Naive B cell (primary cell): Measurements from ENCODE around the gene RYR2. TPM values are rescaled to one million over a fixed set of nuclear protein-coding genes. Genes with fewer than 3 reads are reported as not detected.
A peak's percentile ranks its signal among the peaks of the same experiment; 100 is the strongest.

Experiments
- ATAC-seq, 2 donors: fragments of 150-1000 bp; cut with Tn5 transposase; 2 replicates each; pipeline ENCODE4 v1.10.0; 2021; ENCODE audit warnings: low read depth in 2 of 2, mild to moderate bottlenecking in 2 of 2, moderate library complexity in 2 of 2
- DNase-seq: peaks from one replicate; pipeline ENCODE4 v3.0.0; 2022
- H3K27ac Mint-ChIP-seq, 6 donors: one replicate each; pipeline ENCODE4 v1.8.0; 2020 to 2022; ENCODE audit warnings: mild to moderate bottlenecking in 6 of 6, mixed read lengths in 6 of 6, moderate library complexity in 5 of 6, inconsistent platforms in 2 of 6
- H3K27me3 Mint-ChIP-seq, 3 donors: one replicate each; pipeline ENCODE4 v1.8.0; 2021 to 2022; ENCODE audit warnings: mixed read lengths in 3 of 3, mild to moderate bottlenecking in 1 of 3
- H3K36me3 Mint-ChIP-seq, 2 donors: one replicate each; pipeline ENCODE4 v1.8.0; 2020 to 2022; ENCODE audit warnings: mixed read lengths in 2 of 2, inconsistent platforms in 1 of 2, mild to moderate bottlenecking in 1 of 2
- H3K4me1 Mint-ChIP-seq, 3 donors: one replicate each; pipeline ENCODE4 v1.8.0; 2020 to 2022; ENCODE audit warnings: mixed read lengths in 3 of 3, inconsistent platforms in 1 of 3, mild to moderate bottlenecking in 1 of 3, moderate library complexity in 1 of 3
- H3K4me3 Mint-ChIP-seq, 8 donors: one replicate each; pipeline ENCODE4 v1.8.0; 2020 to 2022; ENCODE audit warnings: mild to moderate bottlenecking in 8 of 8, mixed read lengths in 8 of 8, moderate library complexity in 8 of 8, inconsistent platforms in 2 of 8
- H3K9me3 Mint-ChIP-seq, 7 donors: one replicate each; pipeline ENCODE4 v1.8.0; 2020 to 2022; ENCODE audit warnings: mixed read lengths in 7 of 7, mild to moderate bottlenecking in 5 of 7, inconsistent platforms in 2 of 7, moderate library complexity in 1 of 7
- polyA plus RNA-seq, 6 donors: library from polyadenylated mRNA; unstranded; fragments of 300-500 nt; fragmentation: Illumina TruSeq; gene quantifications; one replicate each; pipeline ENCODE4 v1.2.3, GENCODE V29; 2021; ENCODE audit warnings: low read depth in 6 of 6

The RYR2 gene
- under 1 TPM in 1 of 6 donors, not detected in 5; 0.09 TPM for polyA plus RNA-seq

DNA sequence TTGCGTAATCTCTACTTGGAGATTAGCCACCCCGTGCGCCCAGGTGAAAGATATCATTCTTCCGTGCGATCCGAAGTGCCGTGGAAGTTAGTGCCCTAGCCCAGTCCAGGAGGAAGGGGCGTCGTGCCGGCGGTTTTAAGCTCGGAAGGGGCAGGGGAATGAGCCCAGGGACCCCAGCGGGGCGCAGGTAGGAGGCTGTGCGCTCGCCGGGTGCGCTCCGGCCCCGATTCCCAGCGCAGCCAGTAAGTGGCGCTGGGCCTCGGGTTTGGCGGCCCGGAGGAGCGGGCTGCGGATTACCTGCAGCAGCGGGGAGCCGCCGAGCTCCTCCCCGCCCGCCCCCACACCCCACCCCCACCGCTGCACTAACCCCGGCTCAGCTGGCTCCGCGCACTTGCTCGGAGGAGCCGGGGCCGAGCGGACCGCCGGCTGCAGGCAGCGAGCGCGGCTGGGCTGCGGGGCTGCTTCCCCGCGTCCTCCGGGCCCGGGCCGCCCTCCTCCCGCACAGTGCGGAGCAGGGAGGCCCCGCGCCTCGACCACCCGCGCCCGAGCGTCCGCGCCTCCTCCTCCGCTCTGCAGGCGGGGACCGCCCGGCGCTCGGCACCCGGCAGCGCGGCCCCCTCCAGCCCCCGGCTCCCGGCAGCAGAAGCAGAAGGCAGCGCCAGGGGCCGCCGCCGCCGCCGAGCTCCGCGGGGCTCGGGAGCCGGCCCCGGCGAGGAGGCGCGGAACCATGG, at the start of gene RYR2:
TSS of gene RYR2 (plus strand) at position 390 of the 731 bp plus-strand sequence. CDS start at position 728, 338 bp downstream.
- peaks cover 0 to 7% of the 10 kb centered on the region in 2 donors for H3K36me3 Mint-ChIP-seq
- peaks cover 4 to 15% (median 7%) of the 10 kb centered on the region in 3 donors for H3K4me1 Mint-ChIP-seq
- H3K4me3 Mint-ChIP-seq = peak within 1 kb of the TSS in 3 of 8 donors; percentile 20 to 55 (median 39)
- peaks cover 0 to 5% (median 0%) of the 10 kb centered on the region in 7 donors for H3K9me3 Mint-ChIP-seq
- DNase-seq = no peak
- H3K27me3 Mint-ChIP-seq = peaks cover 35 to 48% (median 41%) of the 10 kb centered on the region in 3 donors
- no peak for ATAC-seq
- peak within 1 kb of the TSS in 1 of 6 donors; percentile 22 for H3K27ac Mint-ChIP-seq

DNA sequence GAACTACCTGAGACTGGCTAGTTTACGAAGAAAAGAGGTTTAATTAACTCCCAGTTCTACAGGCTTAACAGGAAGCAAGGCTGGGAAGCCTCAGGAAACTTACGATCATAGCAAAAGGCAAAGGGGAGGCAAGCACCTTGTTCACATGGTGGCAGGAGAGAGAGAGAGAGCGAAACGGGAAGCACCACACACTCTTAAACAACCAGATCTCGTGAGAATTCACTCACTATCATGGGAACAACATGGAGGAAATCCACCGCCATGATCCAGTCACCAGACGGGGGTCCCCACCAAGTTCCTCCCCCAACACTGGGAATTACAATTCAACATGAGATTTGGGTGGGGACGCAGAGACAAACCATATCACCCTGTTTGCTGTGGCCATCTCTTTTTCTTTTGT, 49.5 kb upstream of the RYR2 start:
- H3K4me1 Mint-ChIP-seq = no peaks in the 10 kb centered on the region
- ATAC-seq = no peak
- no peak overlapping the region for H3K27ac Mint-ChIP-seq
- peaks cover 4 to 32% (median 12%) of the 10 kb centered on the region in 7 donors for H3K9me3 Mint-ChIP-seq
- H3K36me3 Mint-ChIP-seq = no peaks in the 10 kb centered on the region
- H3K4me3 Mint-ChIP-seq = no peak overlapping the region
- H3K27me3 Mint-ChIP-seq = peaks cover 0 to 5% (median 0%) of the 10 kb centered on the region in 3 donors
- no peak for DNase-seq

DNA sequence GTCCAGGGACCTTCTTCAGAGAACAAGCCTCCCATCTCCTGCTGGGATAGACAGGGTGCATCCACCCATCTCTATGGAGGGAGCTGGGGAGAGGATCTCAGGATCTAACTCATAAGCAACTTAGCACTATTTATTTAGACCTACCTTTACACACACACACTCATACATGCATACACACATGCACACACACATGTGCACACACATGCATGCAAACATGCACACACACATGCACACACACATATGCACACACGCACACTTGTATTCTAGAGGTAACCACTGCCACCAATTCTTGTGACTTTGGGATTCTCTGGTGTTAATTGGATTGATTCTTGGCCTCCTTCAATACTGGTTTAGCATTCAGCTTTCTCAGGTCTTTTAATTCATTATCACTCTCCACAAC, 47.5 kb upstream of the RYR2 start:
- no peak overlapping the region for H3K4me3 Mint-ChIP-seq
- H3K27ac Mint-ChIP-seq = no peak overlapping the region
- H3K9me3 Mint-ChIP-seq = peaks cover 2 to 17% (median 8%) of the 10 kb centered on the region in 7 donors
- ATAC-seq (no peak), DNase-seq (no peak)
- no peaks in the 10 kb centered on the region for H3K36me3 Mint-ChIP-seq
- no peaks in the 10 kb centered on the region for H3K4me1 Mint-ChIP-seq
- H3K27me3 Mint-ChIP-seq = peaks cover 0 to 5% (median 0%) of the 10 kb centered on the region in 3 donors

DNA sequence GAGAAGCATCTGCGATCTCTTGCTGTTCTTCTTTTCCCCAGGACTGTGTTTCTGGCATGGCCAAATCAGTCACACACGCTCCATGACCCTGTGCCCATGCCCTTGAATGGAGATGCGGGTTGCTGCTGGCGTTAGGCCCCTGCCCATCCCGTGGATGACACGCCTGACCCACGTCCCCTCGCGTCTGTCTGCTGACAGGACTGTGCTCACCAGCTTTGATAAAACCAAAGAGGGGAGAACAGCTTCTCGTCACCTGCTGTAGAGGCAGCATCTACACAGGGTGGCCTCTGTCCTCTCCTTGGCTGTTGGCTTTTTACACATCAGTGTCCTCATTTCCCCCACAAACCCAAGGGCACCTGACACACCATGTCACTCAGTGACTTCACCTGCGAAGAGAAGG, 44.6 kb upstream of the RYR2 start:
- Mint-ChIP-seq H3K9me3 (peaks cover 0 to 9% (median under 1%) of the 10 kb centered on the region in 7 donors), H3K4me3 (no peak overlapping the region), H3K4me1 (no peaks in the 10 kb centered on the region), H3K27ac (no peak overlapping the region), H3K27me3 (peaks cover 0 to 5% (median 0%) of the 10 kb centered on the region in 3 donors), H3K36me3 (no peaks in the 10 kb centered on the region)
- DNase-seq = no peak
- no peak for ATAC-seq

DNA sequence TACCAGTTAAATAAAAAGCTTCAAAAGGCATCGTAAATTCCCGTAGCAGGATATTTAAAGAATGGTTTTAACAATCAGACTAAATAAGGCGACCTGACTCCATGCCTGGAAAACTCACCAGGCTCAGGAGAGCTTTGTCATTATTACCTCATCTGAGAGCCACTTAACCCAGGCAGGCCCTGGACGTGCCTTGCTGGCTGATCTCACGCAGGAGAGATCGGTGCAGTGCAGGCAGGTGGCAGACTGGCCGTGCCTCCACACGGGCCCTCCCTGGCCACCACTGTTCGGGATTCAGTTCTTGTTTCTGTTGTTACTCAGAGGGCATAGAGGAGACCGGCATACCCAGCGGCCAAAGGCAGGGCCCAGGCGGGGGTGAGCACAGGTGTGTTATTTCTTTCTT, 44.1 kb upstream of the RYR2 start:
- Mint-ChIP-seq H3K27ac (no peak overlapping the region), H3K4me1 (no peaks in the 10 kb centered on the region), H3K4me3 (no peak overlapping the region), H3K36me3 (no peaks in the 10 kb centered on the region), H3K9me3 (peaks cover 0 to 9% (median 0%) of the 10 kb centered on the region in 7 donors), H3K27me3 (peaks cover 0 to 6% (median 0%) of the 10 kb centered on the region in 3 donors)
- no peak for ATAC-seq
- DNase-seq = no peak

DNA sequence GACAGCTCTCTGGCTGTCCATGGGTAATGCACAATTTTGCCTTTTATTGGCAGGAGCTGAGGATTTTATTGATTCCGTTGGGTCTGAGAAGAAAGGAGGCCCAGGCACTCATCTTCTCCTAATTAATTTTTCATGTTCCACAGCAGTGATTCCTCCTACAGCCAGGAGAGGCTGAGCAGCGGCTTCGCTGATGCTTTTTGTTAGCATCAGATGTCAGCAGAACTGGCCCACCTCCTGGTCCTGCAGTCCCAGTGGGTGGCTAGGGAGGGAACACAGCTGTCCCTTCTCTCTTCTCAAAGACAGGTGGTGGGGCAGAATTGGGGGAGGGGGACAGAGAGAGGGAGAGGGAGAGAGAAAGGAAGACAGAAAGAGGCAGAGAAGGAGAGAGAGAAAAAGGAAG, 43.4 kb upstream of the RYR2 start:
- H3K4me1 Mint-ChIP-seq = no peaks in the 10 kb centered on the region
- H3K27me3 Mint-ChIP-seq = peaks cover 0 to 6% (median 0%) of the 10 kb centered on the region in 3 donors
- no peak overlapping the region for H3K27ac Mint-ChIP-seq
- DNase-seq = no peak
- H3K9me3 Mint-ChIP-seq = peaks cover 0 to 9% (median 0%) of the 10 kb centered on the region in 7 donors
- no peak for ATAC-seq
- H3K4me3 Mint-ChIP-seq = no peak overlapping the region
- H3K36me3 Mint-ChIP-seq = no peaks in the 10 kb centered on the region

DNA sequence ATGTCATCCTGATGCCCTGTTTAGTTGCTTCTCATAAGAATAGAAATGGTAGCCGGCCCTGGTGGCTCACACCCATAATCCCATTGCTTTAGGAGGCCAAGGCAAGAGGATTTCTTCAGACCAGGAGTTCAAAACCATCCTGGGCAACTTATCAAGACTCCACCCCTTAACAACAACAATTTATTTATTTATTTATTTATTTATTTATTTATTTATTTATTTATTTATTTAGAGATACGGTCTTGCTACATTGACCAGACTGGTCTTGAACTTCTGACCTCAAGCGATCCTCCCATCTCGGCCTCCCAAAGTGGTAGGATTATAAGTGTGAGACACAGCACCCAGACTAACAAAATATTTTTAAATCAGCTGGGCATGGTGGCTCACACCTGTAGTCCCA, 41.8 kb upstream of the RYR2 start:
- ATAC-seq = no peak
- Mint-ChIP-seq H3K9me3 (peaks cover 0 to 7% (median 1%) of the 10 kb centered on the region in 7 donors), H3K27ac (no peak overlapping the region), H3K4me1 (no peaks in the 10 kb centered on the region), H3K27me3 (peaks cover 0 to 6% (median 0%) of the 10 kb centered on the region in 3 donors), H3K4me3 (no peak overlapping the region), H3K36me3 (no peaks in the 10 kb centered on the region)
- no peak for DNase-seq

DNA sequence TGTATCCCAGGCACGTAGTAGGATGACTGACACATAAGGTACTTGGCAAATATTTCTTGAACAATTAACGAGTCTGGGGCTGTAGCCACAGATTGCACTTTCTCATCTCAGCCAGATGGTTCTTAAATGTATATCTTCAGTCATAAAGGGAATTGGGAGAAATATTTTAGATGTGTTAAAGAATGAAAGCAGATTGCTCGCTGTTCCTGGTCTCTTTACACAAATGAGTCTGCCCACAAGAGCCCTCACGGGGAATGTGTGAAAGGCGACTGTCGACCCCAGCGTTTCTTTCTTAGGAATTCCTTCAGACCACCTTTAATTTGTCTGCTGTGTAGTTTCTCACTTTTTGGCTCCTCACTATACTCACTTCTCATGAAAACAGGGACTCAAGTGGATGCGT, 38.5 kb upstream of the RYR2 start:
- Mint-ChIP-seq H3K36me3 (no peaks in the 10 kb centered on the region), H3K4me3 (no peak overlapping the region), H3K27me3 (peaks cover 0 to 6% (median 4%) of the 10 kb centered on the region in 3 donors), H3K27ac (no peak overlapping the region), H3K9me3 (peaks cover 0 to 11% (median 0%) of the 10 kb centered on the region in 7 donors), H3K4me1 (no peaks in the 10 kb centered on the region)
- ATAC-seq (no peak), DNase-seq (no peak)

DNA sequence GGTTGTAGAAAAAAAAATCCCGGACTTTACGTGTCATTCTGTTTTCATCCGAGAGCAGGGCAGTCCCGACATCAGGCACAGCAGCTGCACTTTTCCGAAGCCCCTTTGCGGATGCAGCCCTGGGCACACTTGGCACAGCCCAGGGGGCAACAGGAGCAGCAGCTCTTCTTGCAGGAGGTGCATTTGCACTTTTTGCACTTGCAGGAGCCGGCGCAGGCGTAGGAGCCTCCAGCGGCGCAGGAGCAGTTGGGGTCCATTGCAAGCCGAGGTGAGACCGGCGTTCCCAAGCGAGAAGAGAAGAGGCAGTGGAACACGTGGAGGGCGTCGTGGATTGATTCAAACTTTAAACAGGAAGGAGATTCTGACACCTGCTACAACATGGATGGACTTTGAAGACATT, 37.9 kb upstream of the RYR2 start, which contains the start of gene MT1HL1:
TSS of gene MT1HL1 (minus strand) at position 326 of the 400 bp plus-strand sequence. CDS start at position 257, 69 bp downstream.
- no peak for ATAC-seq
- no peak within 1 kb of the TSS for H3K27ac Mint-ChIP-seq

DNA sequence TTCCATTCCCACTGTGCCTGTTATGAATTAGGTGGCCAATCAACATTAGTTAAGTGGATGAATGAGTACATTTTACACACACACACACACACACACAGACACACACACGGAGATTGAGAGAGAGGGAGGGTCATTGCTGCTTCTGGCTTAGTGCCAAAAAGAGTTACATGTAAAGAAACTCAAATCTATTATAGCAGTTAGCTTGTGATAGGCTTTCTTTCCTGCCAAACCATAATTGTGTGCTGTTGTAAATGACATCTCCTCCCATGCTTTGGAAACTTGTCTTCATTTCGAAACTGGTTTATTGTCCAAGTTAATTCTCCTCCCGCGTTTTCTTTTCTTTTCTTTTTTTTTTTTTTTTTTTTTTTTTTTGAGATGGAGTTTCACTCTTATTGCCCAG, 36.3 kb upstream of the RYR2 start:
- H3K36me3 Mint-ChIP-seq = no peaks in the 10 kb centered on the region
- no peak for DNase-seq
- ATAC-seq = no peak
- no peaks in the 10 kb centered on the region for H3K4me1 Mint-ChIP-seq
- no peak overlapping the region for H3K27ac Mint-ChIP-seq
- H3K27me3 Mint-ChIP-seq = peaks cover 0 to 6% (median 4%) of the 10 kb centered on the region in 3 donors
- H3K9me3 Mint-ChIP-seq = peaks cover 0 to 12% (median 0%) of the 10 kb centered on the region in 7 donors
- no peak overlapping the region for H3K4me3 Mint-ChIP-seq

More for the DNA sequence above, 37.9 kb upstream of the RYR2 start, which contains the start of gene MT1HL1:
- no peaks in the 10 kb centered on the region for H3K36me3 Mint-ChIP-seq
- no peak for DNase-seq
- no peak within 1 kb of the TSS for H3K4me3 Mint-ChIP-seq
- H3K4me1 Mint-ChIP-seq = no peaks in the 10 kb centered on the region
- peaks cover 0 to 12% (median 0%) of the 10 kb centered on the region in 7 donors for H3K9me3 Mint-ChIP-seq
- peaks cover 0 to 6% (median 4%) of the 10 kb centered on the region in 3 donors for H3K27me3 Mint-ChIP-seq

DNA sequence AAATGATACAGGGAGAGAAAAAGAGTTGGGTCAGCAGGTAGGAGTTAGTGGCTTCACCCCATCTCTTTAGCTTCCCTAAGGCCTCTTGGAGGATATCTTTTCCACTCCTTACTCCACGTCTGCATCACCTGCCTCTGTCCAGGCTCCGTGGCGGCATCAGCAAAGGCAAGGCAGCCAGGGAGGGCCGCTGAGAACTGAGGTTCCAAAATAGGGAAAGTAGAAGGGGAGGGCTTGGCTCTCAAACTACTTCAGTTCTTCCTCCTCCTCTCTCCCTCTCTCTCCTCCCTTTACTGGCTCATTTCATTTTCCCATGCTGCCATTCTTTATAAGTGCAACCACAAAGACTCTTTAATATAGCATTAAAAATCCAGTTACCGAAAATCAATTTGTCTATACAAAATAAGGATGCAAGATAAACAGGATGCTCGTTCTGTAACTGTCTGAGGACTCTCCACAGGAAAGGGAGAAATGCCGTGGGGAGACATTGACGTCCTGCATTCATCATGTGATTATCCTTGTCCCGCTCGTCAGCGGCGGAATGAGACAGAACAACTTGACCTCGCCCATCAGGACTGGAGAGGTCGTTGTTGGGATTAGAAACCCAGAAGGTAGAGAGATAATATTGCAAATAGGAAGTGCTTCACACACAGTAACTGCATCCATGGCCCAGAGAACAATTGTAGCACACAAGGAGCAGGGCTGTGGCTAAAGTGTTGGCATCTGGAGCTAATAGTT, 34.7 kb upstream of the RYR2 start:
- Mint-ChIP-seq H3K4me1 (no peaks in the 10 kb centered on the region), H3K36me3 (no peaks in the 10 kb centered on the region), H3K4me3 (no peak overlapping the region), H3K27ac (no peak overlapping the region), H3K27me3 (peaks cover 0 to 4% (median 1%) of the 10 kb centered on the region in 3 donors), H3K9me3 (peaks cover 0 to 8% (median 0%) of the 10 kb centered on the region in 7 donors)
- DNase-seq (no peak), ATAC-seq (no peak)

DNA sequence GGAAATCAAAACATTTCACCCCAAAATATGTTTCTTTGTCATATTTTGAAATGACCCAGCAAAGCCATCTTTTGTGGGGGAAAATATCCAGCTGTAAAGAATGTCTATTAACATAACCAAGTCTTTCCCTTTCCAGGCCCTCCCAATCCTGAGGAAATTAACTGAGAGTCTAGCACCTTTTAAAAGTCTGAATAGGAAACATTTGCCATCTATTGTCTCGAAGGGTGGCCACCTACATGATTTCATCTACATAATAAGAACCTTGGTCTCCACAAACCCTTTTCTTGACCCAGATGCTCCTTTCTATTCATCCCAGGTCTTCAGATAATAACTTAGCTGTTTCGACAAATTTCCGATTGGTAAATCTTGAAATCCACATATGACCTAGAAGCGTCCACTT, 32.4 kb upstream of the RYR2 start:
- peaks cover 0 to 4% (median 0%) of the 10 kb centered on the region in 3 donors for H3K27me3 Mint-ChIP-seq
- no peak overlapping the region for H3K27ac Mint-ChIP-seq
- no peaks in the 10 kb centered on the region for H3K4me1 Mint-ChIP-seq
- no peaks in the 10 kb centered on the region for H3K36me3 Mint-ChIP-seq
- H3K4me3 Mint-ChIP-seq = no peak overlapping the region
- peaks cover 0 to 5% (median 0%) of the 10 kb centered on the region in 7 donors for H3K9me3 Mint-ChIP-seq
- ATAC-seq (no peak), DNase-seq (no peak)

DNA sequence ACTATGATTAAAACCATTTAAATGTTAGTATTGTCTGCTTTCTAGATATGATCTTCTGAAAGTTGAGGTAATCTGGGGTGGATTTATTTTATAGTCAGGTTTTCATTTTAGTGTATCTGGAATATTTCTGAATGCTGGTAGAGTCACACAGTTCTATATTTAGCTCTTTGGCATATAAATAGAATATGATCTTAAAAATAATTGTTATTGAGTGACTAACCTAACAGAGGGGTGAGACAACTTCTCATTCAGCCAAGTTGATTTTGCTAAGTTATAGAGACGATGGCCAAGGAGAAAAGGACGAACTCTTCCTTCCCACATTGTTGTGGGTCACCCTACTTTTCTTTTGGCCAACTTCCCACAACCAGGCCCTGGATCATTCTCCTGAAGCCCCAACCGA, 30.6 kb upstream of the RYR2 start:
- no peak overlapping the region for H3K27ac Mint-ChIP-seq
- ATAC-seq (no peak), DNase-seq (no peak)
- H3K4me1 Mint-ChIP-seq = no peaks in the 10 kb centered on the region
- H3K4me3 Mint-ChIP-seq = no peak overlapping the region
- H3K27me3 Mint-ChIP-seq = no peaks in the 10 kb centered on the region
- H3K9me3 Mint-ChIP-seq = peaks cover 0 to 5% (median 0%) of the 10 kb centered on the region in 7 donors
- H3K36me3 Mint-ChIP-seq = no peaks in the 10 kb centered on the region
